Neural cell (in vitro differentiated cells): ENCODE results near the gene SCART1.

ENCODE experiments used
- EP300 ChIP-seq: fragments of 450-650 bp; conservative IDR thresholded peaks from 2 replicates; pipeline ENCODE4 v1.6.1; 2014; ENCODE audit warnings: antibody characterized with exemption, mild to moderate bottlenecking, moderate library complexity; ENCODE audit not compliant: poor library complexity, severe bottlenecking
- EZH2 ChIP-seq: fragments of 200-600, 300-800 bp; shearing (Covaris generic), sonication (generic); IDR thresholded peaks from 2 replicates; pipeline ENCODE4 v1.6.1; 2014; ENCODE audit warnings: antibody characterized with exemption, low read length, borderline replicate concordance, mild to moderate bottlenecking; ENCODE audit not compliant: insufficient read depth, poor library complexity, severe bottlenecking
- MXI1 ChIP-seq: fragments of 450-650 bp; conservative IDR thresholded peaks from 2 replicates; pipeline ENCODE4 v1.6.1; 2014; ENCODE audit warnings: antibody characterized with exemption, mild to moderate bottlenecking; ENCODE audit not compliant: poor library complexity, severe bottlenecking
- POLR2AphosphoS5 ChIP-seq: IDR thresholded peaks from 2 replicates; pipeline ENCODE4 v1.6.1; 2012
- SMC3 ChIP-seq: fragments of 450-650 bp; conservative IDR thresholded peaks from 2 replicates; pipeline ENCODE4 v1.6.1; 2014; ENCODE audit warnings: antibody characterized with exemption, mild to moderate bottlenecking, moderate library complexity; ENCODE audit not compliant: poor library complexity
- TF ChIP-seq, protein P1 (sequence below): fragments of 450-650 bp; IDR thresholded peaks from 2 replicates; pipeline ENCODE4 v1.5.1; 2014; ENCODE audit warnings: antibody characterized with exemption, mild to moderate bottlenecking, moderate library complexity; ENCODE audit not compliant: poor library complexity, severe bottlenecking
- TF ChIP-seq, protein P2 (sequence below): IDR thresholded peaks from 2 replicates; pipeline ENCODE4 v1.6.1; 2012; ENCODE audit warnings: borderline replicate concordance

GRCh38 chr10:133474665-133475424, 21.1 kb downstream of the SCART1 start:
- TF ChIP-seq, protein P1, sequence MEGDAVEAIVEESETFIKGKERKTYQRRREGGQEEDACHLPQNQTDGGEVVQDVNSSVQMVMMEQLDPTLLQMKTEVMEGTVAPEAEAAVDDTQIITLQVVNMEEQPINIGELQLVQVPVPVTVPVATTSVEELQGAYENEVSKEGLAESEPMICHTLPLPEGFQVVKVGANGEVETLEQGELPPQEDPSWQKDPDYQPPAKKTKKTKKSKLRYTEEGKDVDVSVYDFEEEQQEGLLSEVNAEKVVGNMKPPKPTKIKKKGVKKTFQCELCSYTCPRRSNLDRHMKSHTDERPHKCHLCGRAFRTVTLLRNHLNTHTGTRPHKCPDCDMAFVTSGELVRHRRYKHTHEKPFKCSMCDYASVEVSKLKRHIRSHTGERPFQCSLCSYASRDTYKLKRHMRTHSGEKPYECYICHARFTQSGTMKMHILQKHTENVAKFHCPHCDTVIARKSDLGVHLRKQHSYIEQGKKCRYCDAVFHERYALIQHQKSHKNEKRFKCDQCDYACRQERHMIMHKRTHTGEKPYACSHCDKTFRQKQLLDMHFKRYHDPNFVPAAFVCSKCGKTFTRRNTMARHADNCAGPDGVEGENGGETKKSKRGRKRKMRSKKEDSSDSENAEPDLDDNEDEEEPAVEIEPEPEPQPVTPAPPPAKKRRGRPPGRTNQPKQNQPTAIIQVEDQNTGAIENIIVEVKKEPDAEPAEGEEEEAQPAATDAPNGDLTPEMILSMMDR: no peak
- TF ChIP-seq SMC3 (no peak), EZH2 (no peak), POLR2AphosphoS5 (no peak), EP300 (no peak), MXI1 (no peak)
- TF ChIP-seq, protein P2, sequence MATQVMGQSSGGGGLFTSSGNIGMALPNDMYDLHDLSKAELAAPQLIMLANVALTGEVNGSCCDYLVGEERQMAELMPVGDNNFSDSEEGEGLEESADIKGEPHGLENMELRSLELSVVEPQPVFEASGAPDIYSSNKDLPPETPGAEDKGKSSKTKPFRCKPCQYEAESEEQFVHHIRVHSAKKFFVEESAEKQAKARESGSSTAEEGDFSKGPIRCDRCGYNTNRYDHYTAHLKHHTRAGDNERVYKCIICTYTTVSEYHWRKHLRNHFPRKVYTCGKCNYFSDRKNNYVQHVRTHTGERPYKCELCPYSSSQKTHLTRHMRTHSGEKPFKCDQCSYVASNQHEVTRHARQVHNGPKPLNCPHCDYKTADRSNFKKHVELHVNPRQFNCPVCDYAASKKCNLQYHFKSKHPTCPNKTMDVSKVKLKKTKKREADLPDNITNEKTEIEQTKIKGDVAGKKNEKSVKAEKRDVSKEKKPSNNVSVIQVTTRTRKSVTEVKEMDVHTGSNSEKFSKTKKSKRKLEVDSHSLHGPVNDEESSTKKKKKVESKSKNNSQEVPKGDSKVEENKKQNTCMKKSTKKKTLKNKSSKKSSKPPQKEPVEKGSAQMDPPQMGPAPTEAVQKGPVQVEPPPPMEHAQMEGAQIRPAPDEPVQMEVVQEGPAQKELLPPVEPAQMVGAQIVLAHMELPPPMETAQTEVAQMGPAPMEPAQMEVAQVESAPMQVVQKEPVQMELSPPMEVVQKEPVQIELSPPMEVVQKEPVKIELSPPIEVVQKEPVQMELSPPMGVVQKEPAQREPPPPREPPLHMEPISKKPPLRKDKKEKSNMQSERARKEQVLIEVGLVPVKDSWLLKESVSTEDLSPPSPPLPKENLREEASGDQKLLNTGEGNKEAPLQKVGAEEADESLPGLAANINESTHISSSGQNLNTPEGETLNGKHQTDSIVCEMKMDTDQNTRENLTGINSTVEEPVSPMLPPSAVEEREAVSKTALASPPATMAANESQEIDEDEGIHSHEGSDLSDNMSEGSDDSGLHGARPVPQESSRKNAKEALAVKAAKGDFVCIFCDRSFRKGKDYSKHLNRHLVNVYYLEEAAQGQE: no peak
